Astrocyte (in vitro differentiated cells and primary cell): ENCODE data around the gene ZNF700.
"Not testable (repeated sequence)": the region's sequence is repeated elsewhere in the genome, so short reads cannot be mapped to it uniquely, and the experiment has no call there.

Source experiments
- CTCF ChIP-seq: IDR thresholded peaks from 2 replicates; pipeline ENCODE4 v1.5.1; 2011; ENCODE audit warnings: low read depth, mild to moderate bottlenecking, inconsistent platforms, low read length, moderate library complexity; ENCODE audit not compliant: insufficient read depth
- EZH2 ChIP-seq: IDR thresholded peaks from 2 replicates; pipeline ENCODE4 v1.6.1; 2012; ENCODE audit warnings: mild to moderate bottlenecking, low read length, inconsistent platforms; ENCODE audit not compliant: insufficient read depth

- not testable (repeated sequence) for TF ChIP-seq EZH2, CTCF
These were observed 24.7 kb downstream of the ZNF700 start for GRCh38 chr19:11949614-11950080.
